Activated CD4-positive, alpha-beta T cell treated with anti-CD3 and anti-CD28 coated beads, Interleukin-2, amount 10 ng/mL, durations not matched to agents 24 days and 14 days (primary cell): ENCODE measurements around the gene PTPRD. TPM values are rescaled to one million over a fixed set of nuclear protein-coding genes. Genes with fewer than 3 reads are reported as not detected.

Source experiments
- DNase-seq: peaks from one replicate; pipeline ENCODE4 v3.0.0; 2022
- H3K27ac Mint-ChIP-seq: one replicate; pipeline ENCODE4 v1.8.0; 2022; ENCODE audit warnings: mild to moderate bottlenecking, mixed read lengths
- H3K27me3 Mint-ChIP-seq: one replicate; pipeline ENCODE4 v1.8.0; 2022; ENCODE audit warnings: mixed read lengths
- H3K36me3 Mint-ChIP-seq: one replicate; pipeline ENCODE4 v1.8.0; 2022; ENCODE audit warnings: low read depth, mild to moderate bottlenecking, mixed read lengths
- H3K4me1 Mint-ChIP-seq: one replicate; pipeline ENCODE4 v1.8.0; 2021; ENCODE audit warnings: mixed read lengths
- H3K4me3 Mint-ChIP-seq: one replicate; pipeline ENCODE4 v1.8.0; 2022; ENCODE audit warnings: mild to moderate bottlenecking, moderate library complexity, mixed read lengths
- H3K9me3 Mint-ChIP-seq: one replicate; pipeline ENCODE4 v1.8.0; 2021; ENCODE audit warnings: mixed read lengths
- intact Hi-C: fragments of 100-400 bp; cut with micrococcal nuclease; formaldehyde crosslinking; loops from one replicate; pipeline ENCODE4 v1.15.1; 2023
- total RNA-seq: library from RNA; stranded (reverse); gene quantifications from 2 replicates; pipeline ENCODE4 v1.2.3, GENCODE V29; 2022

PTPRD gene
- total RNA-seq, 1 donor from 2014 or later, result not detected

- H3K36me3 Mint-ChIP-seq, result no peaks in the 10 kb centered on the region
- intact Hi-C loops, result no loop called here
Observed at GRCh38 chr9:8394341-8394740, 2218.5 kb downstream of the PTPRD start.

GRCh38 chr9:8392866-8393265 lies 2219.9 kb downstream of the PTPRD start:
- DNase-seq, result no peak
- H3K4me3 Mint-ChIP-seq, result no peak overlapping the region
- no peaks in the 10 kb centered on the region for H3K4me1 Mint-ChIP-seq
- intact Hi-C loops, result no loop called here
- no peaks in the 10 kb centered on the region for H3K9me3 Mint-ChIP-seq
- no peaks in the 10 kb centered on the region for H3K36me3 Mint-ChIP-seq
- no peak overlapping the region for H3K27ac Mint-ChIP-seq
- H3K27me3 Mint-ChIP-seq, result peaks cover 8% of the 10 kb centered on the region

More at GRCh38 chr9:8394341-8394740, 2218.5 kb downstream of the PTPRD start:
- no peaks in the 10 kb centered on the region for H3K4me1 Mint-ChIP-seq
- no peak overlapping the region for H3K27ac Mint-ChIP-seq
- DNase-seq, result no peak
- H3K27me3 Mint-ChIP-seq, result peaks cover 8% of the 10 kb centered on the region
- H3K9me3 Mint-ChIP-seq, result no peaks in the 10 kb centered on the region
- H3K4me3 Mint-ChIP-seq, result no peak overlapping the region

GRCh38 chr9:8391566-8391965 lies 2221.2 kb downstream of the PTPRD start:
- Mint-ChIP-seq H3K4me3 (no peak overlapping the region), H3K27me3 (peaks cover 8% of the 10 kb centered on the region), H3K27ac (no peak overlapping the region), H3K4me1 (no peaks in the 10 kb centered on the region), H3K36me3 (no peaks in the 10 kb centered on the region), H3K9me3 (no peaks in the 10 kb centered on the region)
- intact Hi-C loops, result no loop called here
- DNase-seq, result no peak

- no peaks in the 10 kb centered on the region for H3K36me3 Mint-ChIP-seq
- no peak for DNase-seq
- no peaks in the 10 kb centered on the region for H3K9me3 Mint-ChIP-seq
- H3K4me1 Mint-ChIP-seq, result no peaks in the 10 kb centered on the region
- H3K27me3 Mint-ChIP-seq, result peaks cover 7% of the 10 kb centered on the region
- intact Hi-C loops, result no loop called here
- H3K27ac Mint-ChIP-seq, result no peak overlapping the region
- no peak overlapping the region for H3K4me3 Mint-ChIP-seq
Observed at GRCh38 chr9:8391132-8391531, 2221.7 kb downstream of the PTPRD start.

- Mint-ChIP-seq H3K36me3 (no peaks in the 10 kb centered on the region), H3K9me3 (no peaks in the 10 kb centered on the region), H3K4me1 (no peaks in the 10 kb centered on the region), H3K27me3 (peaks cover 7% of the 10 kb centered on the region), H3K4me3 (no peak overlapping the region), H3K27ac (no peak overlapping the region)
- DNase-seq, result no peak
- intact Hi-C loops, result no loop called here
Observed at GRCh38 chr9:8390571-8390970, 2222.2 kb downstream of the PTPRD start.

- Mint-ChIP-seq H3K27ac (no peak overlapping the region), H3K9me3 (no peaks in the 10 kb centered on the region), H3K4me3 (no peak overlapping the region), H3K27me3 (peaks cover 5% of the 10 kb centered on the region), H3K4me1 (no peaks in the 10 kb centered on the region), H3K36me3 (no peaks in the 10 kb centered on the region)
- intact Hi-C loops, result no loop called here
- no peak for DNase-seq
Observed at GRCh38 chr9:8389531-8389930, 2223.3 kb downstream of the PTPRD start.

DNA sequence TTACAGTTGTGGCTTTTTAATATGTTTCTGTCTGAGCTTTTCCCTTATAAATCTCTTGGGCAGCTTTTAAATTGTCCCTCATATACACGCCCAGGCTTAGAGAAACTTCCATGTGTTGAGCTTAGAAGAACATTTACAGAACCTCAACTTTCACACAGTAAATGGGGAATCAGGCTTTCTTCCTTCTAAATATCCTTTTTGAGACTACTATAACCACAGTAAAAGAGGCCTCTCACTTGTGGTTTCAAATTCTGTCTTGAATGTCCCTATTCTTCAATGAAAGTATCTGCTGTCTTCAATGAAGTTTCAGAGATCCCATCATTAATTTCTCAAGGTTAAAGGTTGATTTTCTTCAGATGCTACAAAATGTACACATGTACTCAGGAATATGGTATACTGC lies 2224.7 kb downstream of the PTPRD start:
- no peak for DNase-seq
- Mint-ChIP-seq H3K4me3 (no peak overlapping the region), H3K4me1 (no peaks in the 10 kb centered on the region), H3K27me3 (peaks cover 2% of the 10 kb centered on the region), H3K36me3 (no peaks in the 10 kb centered on the region), H3K27ac (no peak overlapping the region), H3K9me3 (no peaks in the 10 kb centered on the region)
- intact Hi-C loops, result no loop called here

DNA sequence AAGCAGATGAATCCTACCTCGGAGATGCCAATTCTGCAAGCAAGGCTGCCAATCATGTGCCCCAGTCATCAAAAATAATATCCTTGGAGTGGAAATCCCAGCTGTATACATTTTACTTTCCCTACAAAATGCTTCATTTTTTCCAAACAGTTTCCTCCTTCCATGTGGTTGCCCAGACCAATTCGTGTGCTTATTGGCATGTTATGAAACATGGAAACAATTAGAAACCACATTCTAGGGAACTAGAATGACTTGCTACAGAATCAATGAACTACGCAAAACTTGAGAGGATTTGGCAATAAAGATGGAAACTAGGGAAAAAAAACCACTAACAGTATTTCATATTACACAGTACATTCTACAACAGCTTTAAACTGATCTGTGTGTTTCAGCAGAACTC lies 2228.7 kb downstream of the PTPRD start:
- Mint-ChIP-seq H3K27ac (no peak overlapping the region), H3K4me3 (no peak overlapping the region), H3K36me3 (no peaks in the 10 kb centered on the region), H3K9me3 (no peaks in the 10 kb centered on the region), H3K4me1 (no peaks in the 10 kb centered on the region), H3K27me3 (no peaks in the 10 kb centered on the region)
- DNase-seq, result no peak
- intact Hi-C loops, result no loop called here

GRCh38 chr9:8382777-8383527 lies 2229.8 kb downstream of the PTPRD start:
- Mint-ChIP-seq H3K4me1 (no peaks in the 10 kb centered on the region), H3K27me3 (no peaks in the 10 kb centered on the region), H3K4me3 (no peak overlapping the region), H3K27ac (no peak overlapping the region), H3K36me3 (no peaks in the 10 kb centered on the region), H3K9me3 (no peaks in the 10 kb centered on the region)
- intact Hi-C loops, result no loop called here
- no peak for DNase-seq

DNA sequence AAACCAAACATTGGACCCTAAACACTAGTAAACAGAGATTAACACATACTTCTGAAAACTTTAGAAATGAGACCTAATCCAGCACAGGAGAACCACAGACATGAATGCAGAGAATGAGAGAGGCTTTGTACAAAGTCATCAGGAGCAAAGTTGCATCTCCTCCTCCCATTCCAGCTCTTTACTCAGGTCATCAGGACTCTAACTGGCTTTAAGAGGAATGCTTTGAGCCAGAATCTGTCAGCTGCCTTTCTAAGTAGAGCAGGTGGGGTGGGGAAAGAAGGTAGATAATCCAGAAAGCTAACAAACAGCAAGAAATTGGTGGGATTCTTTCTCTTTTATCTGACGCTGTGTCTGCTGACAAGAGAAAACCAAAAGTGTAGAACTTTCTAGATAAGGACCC lies 2230.5 kb downstream of the PTPRD start:
- no peak for DNase-seq
- H3K4me1 Mint-ChIP-seq, result no peaks in the 10 kb centered on the region
- no peak overlapping the region for H3K27ac Mint-ChIP-seq
- H3K9me3 Mint-ChIP-seq, result no peaks in the 10 kb centered on the region
- intact Hi-C loops, result no loop called here
- no peaks in the 10 kb centered on the region for H3K36me3 Mint-ChIP-seq
- no peak overlapping the region for H3K4me3 Mint-ChIP-seq
- no peaks in the 10 kb centered on the region for H3K27me3 Mint-ChIP-seq

GRCh38 chr9:8381601-8382000 lies 2231.2 kb downstream of the PTPRD start:
- Mint-ChIP-seq H3K9me3 (no peaks in the 10 kb centered on the region), H3K27ac (no peak overlapping the region), H3K27me3 (no peaks in the 10 kb centered on the region), H3K36me3 (no peaks in the 10 kb centered on the region), H3K4me1 (no peaks in the 10 kb centered on the region), H3K4me3 (no peak overlapping the region)
- intact Hi-C loops, result no loop called here
- DNase-seq, result no peak

DNA sequence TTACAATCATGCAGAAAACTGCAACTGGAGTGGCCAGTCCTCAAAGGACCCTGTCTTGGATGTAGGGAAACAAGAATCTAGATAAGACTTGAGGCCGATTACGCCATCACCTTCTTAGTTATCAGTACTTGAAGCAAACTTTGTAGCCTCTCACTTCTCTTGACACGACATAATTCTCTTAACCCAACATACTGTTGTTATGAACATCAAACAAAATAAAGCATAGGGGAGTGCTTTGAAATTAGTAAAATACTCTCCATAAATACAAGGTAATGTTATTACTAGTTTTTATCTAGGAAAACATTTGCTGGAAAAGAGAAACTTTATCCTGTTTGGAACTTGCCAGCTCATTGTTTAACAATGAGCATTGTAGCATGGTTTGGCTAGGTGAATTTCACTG lies 2238.3 kb downstream of the PTPRD start:
- intact Hi-C loops, result no loop called here
- no peaks in the 10 kb centered on the region for H3K9me3 Mint-ChIP-seq
- no peak overlapping the region for H3K4me3 Mint-ChIP-seq
- no peaks in the 10 kb centered on the region for H3K36me3 Mint-ChIP-seq
- H3K27ac Mint-ChIP-seq, result no peak overlapping the region
- no peaks in the 10 kb centered on the region for H3K4me1 Mint-ChIP-seq
- H3K27me3 Mint-ChIP-seq, result no peaks in the 10 kb centered on the region
- DNase-seq, result no peak

DNA sequence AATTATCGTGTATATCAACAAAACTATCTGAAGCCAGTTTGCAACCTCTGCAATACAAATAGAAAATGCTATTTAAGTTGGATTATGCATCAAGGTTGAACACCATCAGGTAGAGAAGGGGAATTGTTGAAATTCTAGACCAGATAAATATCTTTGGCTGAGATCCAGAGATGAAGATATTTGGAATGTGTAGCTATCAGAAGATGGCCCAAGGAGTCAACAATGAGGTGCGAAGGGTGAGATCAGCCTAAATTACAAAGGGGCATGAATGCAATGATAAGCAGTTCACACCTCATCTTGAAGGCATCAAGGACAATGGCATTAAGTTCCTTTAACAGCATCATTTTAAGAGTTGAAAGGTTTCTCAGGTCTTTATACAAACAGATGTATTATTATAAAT lies 2241.1 kb downstream of the PTPRD start:
- Mint-ChIP-seq H3K36me3 (no peaks in the 10 kb centered on the region), H3K9me3 (no peaks in the 10 kb centered on the region), H3K4me3 (no peak overlapping the region), H3K27ac (no peak overlapping the region), H3K27me3 (no peaks in the 10 kb centered on the region), H3K4me1 (no peaks in the 10 kb centered on the region)
- no peak for DNase-seq
- intact Hi-C loops, result no loop called here

DNA sequence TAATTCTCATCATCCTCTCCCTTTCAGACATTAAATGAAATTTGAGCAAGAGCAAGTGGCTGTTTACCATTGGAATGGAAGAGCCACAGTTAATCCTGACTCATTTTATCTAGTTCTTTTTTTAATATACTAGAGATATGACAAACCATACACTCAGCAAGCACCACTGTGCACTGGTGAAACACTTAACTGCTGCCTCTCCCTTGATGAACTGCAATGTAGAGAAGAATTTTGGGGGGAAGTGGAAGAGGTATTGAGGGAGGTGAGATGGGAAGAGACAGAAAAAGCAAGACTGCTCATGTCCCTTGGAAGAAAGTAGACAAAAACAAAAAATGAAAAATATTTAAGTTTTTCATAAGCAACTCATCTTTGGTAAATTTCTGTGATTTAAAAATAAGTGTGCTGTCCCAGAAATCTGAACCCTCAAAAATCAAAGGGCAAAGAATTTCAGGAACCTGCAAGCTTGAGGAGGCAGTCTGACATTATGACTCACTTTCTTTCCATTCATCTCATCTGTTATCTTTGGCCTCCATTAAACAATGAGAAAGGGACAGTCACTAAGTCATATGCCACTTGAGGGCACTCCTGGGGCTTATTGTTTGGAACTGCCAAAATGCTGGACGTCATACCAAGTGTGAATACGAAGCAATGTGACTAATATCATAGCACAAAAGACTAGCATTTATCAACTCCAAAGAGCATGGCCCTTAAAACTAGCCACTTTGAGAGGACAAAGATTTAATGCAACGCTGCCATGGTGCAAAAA lies 2246.5 kb downstream of the PTPRD start:
- H3K4me1 Mint-ChIP-seq, result peaks cover 7% of the 10 kb centered on the region
- intact Hi-C loops, result loop anchor here (5.0 kb wide), 1 partner anchor 61 kb away; no protein-coding TSS in a partner anchor
- H3K27me3 Mint-ChIP-seq, result no peaks in the 10 kb centered on the region
- no peak for DNase-seq
- no peak overlapping the region for H3K27ac Mint-ChIP-seq
- no peaks in the 10 kb centered on the region for H3K9me3 Mint-ChIP-seq
- no peak overlapping the region for H3K4me3 Mint-ChIP-seq
- no peaks in the 10 kb centered on the region for H3K36me3 Mint-ChIP-seq
